Central memory CD8-positive, alpha-beta T cell (primary cell): Measurements from ENCODE around the gene CCDC88B.

ENCODE experiments used
- ATAC-seq: fragments of 150-1000 bp; cut with Tn5 transposase; replicated peaks from 2 replicates; pipeline ENCODE4 v1.10.0; 2022; ENCODE audit warnings: mild to moderate bottlenecking, moderate FRiP score, moderate number of reproducible peaks; ENCODE audit not compliant: poor library complexity, severe bottlenecking; ENCODE audit errors: extremely low read depth
- DNase-seq, 2 donors: peaks; one replicate each; pipeline ENCODE4 v3.0.0; 2021; ENCODE audit warnings: low spot score in 2 of 2
- H3K27ac Mint-ChIP-seq: one replicate; pipeline ENCODE4 v1.8.0; 2022; ENCODE audit warnings: low read depth, mild to moderate bottlenecking, moderate library complexity, mixed read lengths
- H3K27me3 Mint-ChIP-seq: one replicate; pipeline ENCODE4 v1.8.0; 2022; ENCODE audit warnings: mixed read lengths
- H3K36me3 Mint-ChIP-seq: one replicate; pipeline ENCODE4 v1.8.0; 2022; ENCODE audit warnings: mild to moderate bottlenecking, moderate library complexity, mixed read lengths; ENCODE audit not compliant: insufficient read depth
- H3K4me1 Mint-ChIP-seq: one replicate; pipeline ENCODE4 v1.8.0; 2022; ENCODE audit warnings: mixed read lengths
- H3K4me3 Mint-ChIP-seq: one replicate; pipeline ENCODE4 v1.8.0; 2022; ENCODE audit warnings: mild to moderate bottlenecking, moderate library complexity, mixed read lengths
- H3K9me3 Mint-ChIP-seq: one replicate; pipeline ENCODE4 v1.8.0; 2022; ENCODE audit warnings: mixed read lengths

The CCDC88B gene

GRCh38 chr11:64400667-64401066 is 60.7 kb downstream of the CCDC88B start:
- Mint-ChIP-seq H3K27ac (no peak overlapping the region), H3K27me3 (peaks cover 21% of the 10 kb centered on the region), H3K4me1 (no peaks in the 10 kb centered on the region), H3K4me3 (no peak overlapping the region), H3K9me3 (no peaks in the 10 kb centered on the region), H3K36me3 (no peaks in the 10 kb centered on the region)
- no peak for ATAC-seq
- no peak for DNase-seq

GRCh38 chr11:64401775-64402174 is 61.8 kb downstream of the CCDC88B start:
- Mint-ChIP-seq H3K36me3 (no peaks in the 10 kb centered on the region), H3K9me3 (no peaks in the 10 kb centered on the region), H3K4me1 (no peaks in the 10 kb centered on the region), H3K27me3 (peaks cover 13% of the 10 kb centered on the region), H3K27ac (no peak overlapping the region), H3K4me3 (no peak overlapping the region)
- ATAC-seq (no peak), DNase-seq (no peak)

DNA sequence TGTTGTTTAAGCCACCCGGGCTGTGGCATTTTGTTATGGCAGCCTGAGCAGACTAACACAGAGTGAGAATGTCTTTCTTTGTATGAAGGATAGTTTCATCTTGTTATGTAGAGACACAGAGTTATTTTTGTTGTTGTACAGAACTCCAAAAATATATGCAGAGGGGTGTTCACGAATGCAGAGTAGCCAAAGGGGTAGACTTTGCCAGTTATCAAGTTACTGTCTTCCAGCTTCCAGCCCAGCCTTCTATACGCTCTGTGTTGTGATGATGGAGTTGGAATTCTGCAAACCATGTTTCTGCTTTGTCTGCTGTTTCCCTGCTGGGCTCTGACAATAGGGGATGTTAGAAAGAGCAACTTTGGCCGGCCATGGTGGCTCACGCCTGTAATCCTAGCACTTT is 63.1 kb downstream of the CCDC88B start:
- Mint-ChIP-seq H3K36me3 (no peaks in the 10 kb centered on the region), H3K4me1 (no peaks in the 10 kb centered on the region), H3K27me3 (peaks cover 13% of the 10 kb centered on the region), H3K27ac (no peak overlapping the region), H3K9me3 (no peaks in the 10 kb centered on the region), H3K4me3 (no peak overlapping the region)
- no peak for ATAC-seq
- DNase-seq, result no peak

DNA sequence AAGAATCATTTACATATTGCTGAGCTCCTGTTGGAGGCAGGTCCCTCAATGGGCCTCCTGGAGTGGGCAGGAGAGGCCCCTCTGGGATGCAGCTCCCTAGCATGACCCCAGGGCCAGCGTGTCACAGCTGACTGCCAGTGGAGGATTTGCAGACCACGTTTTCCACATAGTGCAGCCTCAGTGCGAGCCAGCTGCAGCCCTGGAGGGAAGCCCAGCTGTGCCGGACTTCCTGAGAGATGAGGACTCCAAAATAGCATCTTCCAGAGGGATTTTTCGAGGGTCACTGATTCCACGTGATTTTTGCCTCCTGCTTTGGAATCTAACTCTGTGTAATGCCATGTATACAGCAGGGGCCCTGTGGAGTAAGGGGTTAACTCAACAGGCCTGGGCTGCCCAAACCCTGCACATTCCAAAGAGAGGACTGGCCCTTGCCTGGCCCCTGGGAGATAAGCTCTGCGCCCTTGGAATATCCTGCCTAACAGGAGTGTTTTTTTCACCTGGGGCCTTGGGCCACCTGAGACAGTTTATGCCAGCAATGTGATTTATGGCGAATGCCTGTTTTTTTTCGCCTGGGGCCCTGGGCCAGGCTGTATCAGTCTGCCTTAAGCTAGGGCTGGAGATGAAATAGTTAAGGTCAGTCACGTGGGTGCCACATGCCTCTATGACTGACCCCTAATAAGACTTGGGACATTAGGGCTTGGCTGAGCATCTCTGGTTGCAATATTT is 66.4 kb downstream of the CCDC88B start:
- DNase-seq (no peak), ATAC-seq (no peak)
- no peaks in the 10 kb centered on the region for H3K4me1 Mint-ChIP-seq
- no peak overlapping the region for H3K27ac Mint-ChIP-seq
- peaks cover 32% of the 10 kb centered on the region for H3K27me3 Mint-ChIP-seq
- no peaks in the 10 kb centered on the region for H3K36me3 Mint-ChIP-seq
- H3K9me3 Mint-ChIP-seq, result no peaks in the 10 kb centered on the region
- H3K4me3 Mint-ChIP-seq, result no peak overlapping the region
